NB4 (cell line): ENCODE data around the gene MRNIP.

Experiments
- MAX ChIP-seq: IDR thresholded peaks from 2 replicates; pipeline ENCODE4 v1.6.1; 2011; ENCODE audit warnings: low read depth, low read length
- MYC ChIP-seq: IDR thresholded peaks from 2 replicates; pipeline ENCODE4 v1.6.1; 2011; ENCODE audit warnings: low read depth, low read length
- POLR2A ChIP-seq: IDR thresholded peaks from 2 replicates; pipeline ENCODE4 v1.6.1; 2011; ENCODE audit warnings: mild to moderate bottlenecking; ENCODE audit not compliant: insufficient read length; ENCODE audit errors: extremely low read depth
- TF ChIP-seq, protein P1 (sequence below): IDR thresholded peaks from one replicate; pipeline ENCODE4 v1.5.1; 2012; ENCODE audit warnings: low read depth, low read length

DNA sequence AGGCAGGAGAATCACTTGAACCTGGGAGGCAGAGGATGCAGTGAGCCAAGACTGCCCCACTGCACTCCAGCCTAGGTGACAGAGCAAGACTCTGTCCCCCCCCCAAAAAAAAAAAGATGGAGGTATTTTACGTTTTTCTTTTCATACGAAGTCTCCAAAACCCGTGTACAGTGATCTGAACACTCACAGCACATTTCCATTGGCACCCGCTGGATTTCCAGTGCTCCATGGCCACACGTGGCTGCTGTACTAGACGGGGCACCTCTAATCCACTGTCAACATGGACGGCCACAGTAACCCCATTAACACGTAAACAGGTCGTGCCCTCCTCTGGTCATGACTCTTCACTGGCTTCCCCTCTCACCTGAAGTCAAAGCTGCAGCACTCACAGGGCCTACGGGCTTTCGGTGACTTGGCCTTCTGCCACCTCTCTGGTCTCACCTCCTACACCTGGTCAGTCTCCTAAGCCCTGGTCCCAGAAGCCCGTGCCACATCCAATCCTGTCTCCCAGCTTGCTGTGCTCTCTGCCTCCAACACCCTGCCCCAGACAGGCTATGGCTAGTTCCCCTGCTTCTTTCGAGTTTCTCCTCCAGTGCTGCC is 27.0 kb upstream of the MRNIP start:
- TF ChIP-seq, protein P1, sequence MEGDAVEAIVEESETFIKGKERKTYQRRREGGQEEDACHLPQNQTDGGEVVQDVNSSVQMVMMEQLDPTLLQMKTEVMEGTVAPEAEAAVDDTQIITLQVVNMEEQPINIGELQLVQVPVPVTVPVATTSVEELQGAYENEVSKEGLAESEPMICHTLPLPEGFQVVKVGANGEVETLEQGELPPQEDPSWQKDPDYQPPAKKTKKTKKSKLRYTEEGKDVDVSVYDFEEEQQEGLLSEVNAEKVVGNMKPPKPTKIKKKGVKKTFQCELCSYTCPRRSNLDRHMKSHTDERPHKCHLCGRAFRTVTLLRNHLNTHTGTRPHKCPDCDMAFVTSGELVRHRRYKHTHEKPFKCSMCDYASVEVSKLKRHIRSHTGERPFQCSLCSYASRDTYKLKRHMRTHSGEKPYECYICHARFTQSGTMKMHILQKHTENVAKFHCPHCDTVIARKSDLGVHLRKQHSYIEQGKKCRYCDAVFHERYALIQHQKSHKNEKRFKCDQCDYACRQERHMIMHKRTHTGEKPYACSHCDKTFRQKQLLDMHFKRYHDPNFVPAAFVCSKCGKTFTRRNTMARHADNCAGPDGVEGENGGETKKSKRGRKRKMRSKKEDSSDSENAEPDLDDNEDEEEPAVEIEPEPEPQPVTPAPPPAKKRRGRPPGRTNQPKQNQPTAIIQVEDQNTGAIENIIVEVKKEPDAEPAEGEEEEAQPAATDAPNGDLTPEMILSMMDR: no peak
- no peak for TF ChIP-seq POLR2A
- TF ChIP-seq MAX: no peak
- no peak for TF ChIP-seq MYC
